SHP77 (cell line): Measurements from ENCODE around the gene NABP1.

Experiments
- DNase-seq, 2 experiments: peaks; one replicate each; lab custom pipeline; 2025; lab: John Stamatoyannopoulos, UW

The NABP1 gene

GRCh38 chr2:191649519-191649918 lies 28.4 kb upstream of the NABP1 start:
- DNase-seq: no peak

- no peak for DNase-seq
Measured at GRCh38 chr2:191650896-191651773, 26.8 kb upstream of the NABP1 start.

- DNase-seq: no peak
Measured at GRCh38 chr2:191653667-191654391, 24.1 kb upstream of the NABP1 start.

- no peak for DNase-seq
Measured at GRCh38 chr2:191656391-191656790, 21.5 kb upstream of the NABP1 start.

GRCh38 chr2:191656792-191657191 lies 21.1 kb upstream of the NABP1 start:
- no peak for DNase-seq

GRCh38 chr2:191657977-191658376 lies 20.0 kb upstream of the NABP1 start:
- no peak for DNase-seq

- DNase-seq: no peak
Measured at GRCh38 chr2:191659198-191659597, 18.7 kb upstream of the NABP1 start.

- no peak for DNase-seq
Measured at GRCh38 chr2:191660575-191660974, 17.4 kb upstream of the NABP1 start.

- no peak for DNase-seq
Measured at GRCh38 chr2:191661097-191661924, 16.6 kb upstream of the NABP1 start.

- no peak for DNase-seq
Measured at GRCh38 chr2:191664823-191665677, 12.9 kb upstream of the NABP1 start.

GRCh38 chr2:191666226-191666625 lies 11.7 kb upstream of the NABP1 start:
- DNase-seq: no peak

GRCh38 chr2:191666732-191667131 lies 11.2 kb upstream of the NABP1 start:
- DNase-seq: no peak

GRCh38 chr2:191670076-191670475 lies 7.9 kb upstream of the NABP1 start:
- DNase-seq: no peak

- no peak for DNase-seq
Measured at GRCh38 chr2:191670787-191671186, 7.1 kb upstream of the NABP1 start.

- DNase-seq: no peak
Measured at GRCh38 chr2:191675807-191676721, 1.9 kb upstream of the NABP1 start.

- peak in 1 of 2 experiments; percentile 11 for DNase-seq
Measured at GRCh38 chr2:191676790-191677645, 918 bp upstream of the NABP1 start.

GRCh38 chr2:191678437-191679100 lies 633 bp downstream of the NABP1 start:
- DNase-seq: peak in 1 of 2 experiments; percentile 21

- no peak for DNase-seq
Measured at GRCh38 chr2:191679818-191680600, 2.1 kb downstream of the NABP1 start.
